ENCODE measurements around the gene THBS3. TPM values are rescaled to one million over a fixed set of nuclear protein-coding genes. Genes with fewer than 3 reads are reported as not detected.
A peak's percentile ranks its signal among the peaks of the same experiment; 100 is the strongest.

THBS3 gene
- total and polyA plus RNA-seq, 2 of the 13 experiments (the other 11 are each of a cell fraction or from before 2014, with no cell fraction given), result 0.86 to 3.6 TPM

DNA sequence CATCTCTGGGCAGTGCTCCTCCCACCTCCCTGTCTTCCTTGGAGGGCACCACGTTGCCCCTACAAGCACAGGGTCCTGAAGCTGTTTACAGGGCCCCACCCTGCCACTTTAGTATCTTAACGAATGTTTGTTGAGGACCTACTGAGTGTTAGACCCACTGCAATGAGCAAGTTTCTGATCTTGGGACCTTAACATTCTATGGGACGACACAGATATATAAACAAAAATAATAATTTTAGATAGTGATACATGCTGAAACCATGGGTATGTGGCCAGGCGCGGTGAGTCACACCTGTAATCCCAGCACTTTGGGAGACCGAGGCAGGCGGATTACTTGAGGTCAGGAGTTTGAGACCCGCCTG, 37.4 kb upstream of the THBS3 start:
- ChIA-PET POLR2A (no interaction called here), CTCF (ENCODE audit: low intra/inter-chr PET ratio, low total read pairs) (interaction anchor here (0.9 kb wide), 1 partner anchor 79 kb away, joined by 3 read pairs; no protein-coding TSS in a partner anchor)
- no peaks in the 10 kb centered on the region for H3K27me3 ChIP-seq (ENCODE audit: control insufficient read depth in 1 of 2, insufficient read depth in 2 of 2, low read length in 2 of 2)
- H3K4me3 ChIP-seq (replicated peaks in 1 of 3; ENCODE audit: insufficient read depth in 1 of 3, low read depth in 2 of 3, low read length in 3 of 3), result no peak overlapping the region; a peak in 1 of 6 replicates
- TF ChIP-seq, protein P1, sequence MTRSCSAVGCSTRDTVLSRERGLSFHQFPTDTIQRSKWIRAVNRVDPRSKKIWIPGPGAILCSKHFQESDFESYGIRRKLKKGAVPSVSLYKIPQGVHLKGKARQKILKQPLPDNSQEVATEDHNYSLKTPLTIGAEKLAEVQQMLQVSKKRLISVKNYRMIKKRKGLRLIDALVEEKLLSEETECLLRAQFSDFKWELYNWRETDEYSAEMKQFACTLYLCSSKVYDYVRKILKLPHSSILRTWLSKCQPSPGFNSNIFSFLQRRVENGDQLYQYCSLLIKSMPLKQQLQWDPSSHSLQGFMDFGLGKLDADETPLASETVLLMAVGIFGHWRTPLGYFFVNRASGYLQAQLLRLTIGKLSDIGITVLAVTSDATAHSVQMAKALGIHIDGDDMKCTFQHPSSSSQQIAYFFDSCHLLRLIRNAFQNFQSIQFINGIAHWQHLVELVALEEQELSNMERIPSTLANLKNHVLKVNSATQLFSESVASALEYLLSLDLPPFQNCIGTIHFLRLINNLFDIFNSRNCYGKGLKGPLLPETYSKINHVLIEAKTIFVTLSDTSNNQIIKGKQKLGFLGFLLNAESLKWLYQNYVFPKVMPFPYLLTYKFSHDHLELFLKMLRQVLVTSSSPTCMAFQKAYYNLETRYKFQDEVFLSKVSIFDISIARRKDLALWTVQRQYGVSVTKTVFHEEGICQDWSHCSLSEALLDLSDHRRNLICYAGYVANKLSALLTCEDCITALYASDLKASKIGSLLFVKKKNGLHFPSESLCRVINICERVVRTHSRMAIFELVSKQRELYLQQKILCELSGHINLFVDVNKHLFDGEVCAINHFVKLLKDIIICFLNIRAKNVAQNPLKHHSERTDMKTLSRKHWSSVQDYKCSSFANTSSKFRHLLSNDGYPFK (CRISPR knock-in tag; IDR thresholded peaks at IDR 0.05; ENCODE audit: borderline replicate concordance), result no peak
- TF ChIP-seq JUND (CRISPR knock-in tag; IDR thresholded peaks at IDR 0.05), result no peak
- H3K4me1 ChIP-seq (ENCODE audit: insufficient read depth, low read length), result peaks cover 13% of the 10 kb centered on the region
- no TSS peak for BruUV-seq (replicated peaks)
- H3K9me3 ChIP-seq (ENCODE audit: low read length), result no peaks in the 10 kb centered on the region
- ATAC-seq (no peak), FAIRE-seq (no peak), DNase-seq (ENCODE audit: low spot score) (no peak)
- H3K79me2 ChIP-seq (ENCODE audit: insufficient read depth, low read length), result no peaks in the 10 kb centered on the region
- WGBS (ENCODE audit: low lambda C conversion rate), result 89% methylated on average over 7 of the region's 8 CpGs
- peak overlapping the region; percentile 16; the same call in 1 of the 2 replicates for H3K4me2 ChIP-seq (ENCODE audit: low read depth, low read length)
- intact Hi-C loops (cut with micrococcal nuclease; ENCODE audit: unreplicated experiment) (no loop called here), in situ Hi-C loops (cut with HindIII; ENCODE audit: extremely low pct_ligation_motif_present, low pct_unique_long_range_greater_than_20kb) (loop anchor here (10.0 kb wide), 1 partner anchor 350 kb away; no protein-coding TSS in a partner anchor)
- no peak overlapping the region for H2AFZ ChIP-seq (ENCODE audit: low read length)
- no peaks in the 10 kb centered on the region for H4K20me1 ChIP-seq (ENCODE audit: insufficient read depth, low read length)
- peaks cover 1 to 9% of the 10 kb centered on the region in 2 experiments; a peak in 2 of 5 replicates for H3K36me3 ChIP-seq (replicated peaks in 1 of 2; ENCODE audit: control insufficient read depth in 1 of 2, insufficient read depth in 2 of 2, low read length in 2 of 2)
- no peak overlapping the region for H3K9ac ChIP-seq (ENCODE audit: insufficient read depth, low read depth, low read length)
- H3K27ac ChIP-seq (ENCODE audit: extremely low read length, insufficient read depth, low read length), result no peak overlapping the region

DNA sequence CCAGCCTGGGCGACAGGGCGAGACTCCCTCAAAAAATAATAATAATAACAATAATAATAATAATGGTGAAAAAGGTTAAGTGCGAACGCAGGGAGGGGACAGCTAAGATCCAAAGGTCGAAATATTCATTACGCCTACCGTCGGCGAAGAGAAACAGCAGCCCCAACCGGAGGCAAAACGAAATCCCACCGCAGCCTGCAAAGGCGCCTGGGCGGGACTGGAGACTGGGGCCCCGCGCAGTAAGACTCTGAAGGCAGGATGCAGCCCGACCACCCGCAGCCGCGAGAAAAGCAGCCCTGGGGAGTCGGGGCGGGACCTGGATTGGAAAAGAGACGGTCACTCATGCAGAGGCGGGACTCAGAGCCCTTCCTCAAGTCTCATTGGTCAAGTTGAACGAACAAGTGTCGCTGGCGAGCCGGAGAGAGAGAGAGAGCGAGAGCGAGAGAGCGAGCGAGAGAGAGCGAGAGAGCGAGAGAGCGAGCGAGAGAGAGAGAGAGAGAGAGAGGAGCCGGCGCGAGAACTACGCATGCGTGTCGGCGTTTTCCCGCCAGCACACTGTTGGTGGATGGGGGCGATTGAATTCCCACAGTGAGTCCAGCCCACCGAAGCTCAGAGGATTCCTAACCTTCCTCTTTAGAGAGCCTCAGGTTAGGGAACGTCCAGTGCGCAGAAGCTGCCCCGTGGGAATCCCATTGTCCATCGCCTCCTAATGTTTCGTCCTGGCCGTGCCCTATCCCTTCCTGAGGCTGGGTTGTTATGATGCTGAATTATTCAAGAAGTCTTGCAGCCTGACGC, 36.9 kb upstream of the THBS3 start:
- intact Hi-C loops (cut with micrococcal nuclease; ENCODE audit: unreplicated experiment), result no loop called here
- WGBS (ENCODE audit: low lambda C conversion rate), result 78% methylated on average over 48 of the region's 53 CpGs
- ATAC-seq, result no peak
- peaks cover 1 to 9% of the 10 kb centered on the region in 2 experiments; a peak in 2 of 5 replicates for H3K36me3 ChIP-seq (replicated peaks in 1 of 2; ENCODE audit: control insufficient read depth in 1 of 2, insufficient read depth in 2 of 2, low read length in 2 of 2)
- H3K27ac ChIP-seq (ENCODE audit: extremely low read length, insufficient read depth, low read length), result no peak overlapping the region
- H3K4me1 ChIP-seq (ENCODE audit: insufficient read depth, low read length), result peaks cover 15% of the 10 kb centered on the region
- no peak overlapping the region for H2AFZ ChIP-seq (ENCODE audit: low read length)
- DNase-seq (ENCODE audit: low spot score), result no peak
- H4K20me1 ChIP-seq (ENCODE audit: insufficient read depth, low read length), result no peaks in the 10 kb centered on the region
- POLR2A ChIA-PET, result no interaction called here
- H3K9me3 ChIP-seq (ENCODE audit: low read length), result no peaks in the 10 kb centered on the region
- in situ Hi-C loops (cut with HindIII; ENCODE audit: extremely low pct_ligation_motif_present, low pct_unique_long_range_greater_than_20kb), result loop anchor here (10.0 kb wide), 1 partner anchor 350 kb away; no protein-coding TSS in a partner anchor
- FAIRE-seq, result no peak
- H3K79me2 ChIP-seq (ENCODE audit: insufficient read depth, low read length), result no peaks in the 10 kb centered on the region
- BruUV-seq (replicated peaks), result no TSS peak
- H3K9ac ChIP-seq (ENCODE audit: insufficient read depth, low read depth, low read length), result no peak overlapping the region
- H3K4me3 ChIP-seq (replicated peaks in 1 of 3; ENCODE audit: insufficient read depth in 1 of 3, low read depth in 2 of 3, low read length in 3 of 3), result no peak overlapping the region; a peak in 1 of 6 replicates
- CTCF ChIA-PET (ENCODE audit: low intra/inter-chr PET ratio, low total read pairs), result interaction anchor here (0.9 kb wide), 1 partner anchor 80 kb away, joined by 3 read pairs; no protein-coding TSS in a partner anchor
- H3K4me2 ChIP-seq (ENCODE audit: low read depth, low read length), result peak overlapping the region; percentile 16; the same call in 1 of the 2 replicates
- H3K27me3 ChIP-seq (ENCODE audit: control insufficient read depth in 1 of 2, insufficient read depth in 2 of 2, low read length in 2 of 2), result no peaks in the 10 kb centered on the region
- TF ChIP-seq, protein P2, sequence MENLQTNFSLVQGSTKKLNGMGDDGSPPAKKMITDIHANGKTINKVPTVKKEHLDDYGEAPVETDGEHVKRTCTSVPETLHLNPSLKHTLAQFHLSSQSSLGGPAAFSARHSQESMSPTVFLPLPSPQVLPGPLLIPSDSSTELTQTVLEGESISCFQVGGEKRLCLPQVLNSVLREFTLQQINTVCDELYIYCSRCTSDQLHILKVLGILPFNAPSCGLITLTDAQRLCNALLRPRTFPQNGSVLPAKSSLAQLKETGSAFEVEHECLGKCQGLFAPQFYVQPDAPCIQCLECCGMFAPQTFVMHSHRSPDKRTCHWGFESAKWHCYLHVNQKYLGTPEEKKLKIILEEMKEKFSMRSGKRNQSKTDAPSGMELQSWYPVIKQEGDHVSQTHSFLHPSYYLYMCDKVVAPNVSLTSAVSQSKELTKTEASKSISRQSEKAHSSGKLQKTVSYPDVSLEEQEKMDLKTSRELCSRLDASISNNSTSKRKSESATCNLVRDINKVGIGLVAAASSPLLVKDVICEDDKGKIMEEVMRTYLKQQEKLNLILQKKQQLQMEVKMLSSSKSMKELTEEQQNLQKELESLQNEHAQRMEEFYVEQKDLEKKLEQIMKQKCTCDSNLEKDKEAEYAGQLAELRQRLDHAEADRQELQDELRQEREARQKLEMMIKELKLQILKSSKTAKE (CRISPR knock-in tag; IDR thresholded peaks at IDR 0.05; ENCODE audit: borderline replicate concordance), result no peak
- no peak for TF ChIP-seq ZNF121 (CRISPR knock-in tag; IDR thresholded peaks at IDR 0.05)
- peak; percentile 46; the same call in 1 of the 2 replicates for TF ChIP-seq RBFOX2 (IDR thresholded peaks at IDR 0.05; ENCODE audit: low read depth, low read length)
- TF ChIP-seq NFYB (CRISPR knock-in tag; IDR thresholded peaks at IDR 0.05), result peak; percentile 17; the same call in 1 of the 2 replicates
- TF ChIP-seq PCBP1 (IDR thresholded peaks at IDR 0.05; ENCODE audit: borderline replicate concordance, low read depth, low read length), result peak; percentile 100
- no peak for TF ChIP-seq ZNF136 (CRISPR knock-in tag; IDR thresholded peaks at IDR 0.05; ENCODE audit: low read depth)
- TF ChIP-seq, protein P3, sequence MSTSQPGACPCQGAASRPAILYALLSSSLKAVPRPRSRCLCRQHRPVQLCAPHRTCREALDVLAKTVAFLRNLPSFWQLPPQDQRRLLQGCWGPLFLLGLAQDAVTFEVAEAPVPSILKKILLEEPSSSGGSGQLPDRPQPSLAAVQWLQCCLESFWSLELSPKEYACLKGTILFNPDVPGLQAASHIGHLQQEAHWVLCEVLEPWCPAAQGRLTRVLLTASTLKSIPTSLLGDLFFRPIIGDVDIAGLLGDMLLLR (CRISPR knock-in tag; IDR thresholded peaks at IDR 0.05), result no peak
- no peak for TF ChIP-seq TEAD3 (CRISPR knock-in tag; optimal IDR thresholded peaks at IDR 0.05; ENCODE audit: borderline replicate concordance)
- TF ChIP-seq SALL1 (CRISPR knock-in tag; IDR thresholded peaks at IDR 0.05), result peak; percentile 25; the same call in 1 of the 2 replicates
